Keratinocyte (primary cell): ENCODE results near the gene SPATA20. TPM values are rescaled to one million over a fixed set of nuclear protein-coding genes. Genes with fewer than 3 reads are reported as not detected.

Experiments
- DNase-seq: peaks from one replicate; pipeline ENCODE4 v3.0.0-alpha.2; 2011; ENCODE audit warnings: low read depth, missing footprints, low spot score
- FAIRE-seq: peaks from 2 replicates; lab custom pipeline; 2011; peaks lifted over from hg19 to GRCh38; lab: Jason Lieb, UNC
- H2AFZ ChIP-seq: 2 replicates; pipeline ENCODE4 v1.6.0; 2012; ENCODE audit warnings: low read length, control low read depth, inconsistent platforms; ENCODE audit not compliant: control insufficient read depth
- H3K27ac ChIP-seq: 2 replicates; pipeline ENCODE4 v1.5.1; 2011; ENCODE audit warnings: low read length; ENCODE audit not compliant: control insufficient read depth, insufficient read depth
- H3K27me3 ChIP-seq: 3 replicates; pipeline ENCODE4 v1.6.0; 2011; ENCODE audit warnings: low read length; ENCODE audit not compliant: control insufficient read depth, insufficient read depth; ENCODE audit errors: extremely low read depth
- H3K36me3 ChIP-seq, 2 experiments: 2 replicates in 1 of 2; 3 replicates in 1 of 2; pipeline ENCODE4 v1.5.1; 2011; ENCODE audit warnings: low read length in 2 of 2, mild to moderate bottlenecking in 1 of 2; ENCODE audit not compliant: control insufficient read depth in 2 of 2, insufficient read depth in 2 of 2; ENCODE audit errors: extremely low read depth in 1 of 2
- H3K4me1 ChIP-seq: 3 replicates; pipeline ENCODE4 v1.5.1; 2011; ENCODE audit warnings: low read length; ENCODE audit not compliant: control insufficient read depth, insufficient read depth; ENCODE audit errors: extremely low read depth
- H3K4me2 ChIP-seq: 3 replicates; pipeline ENCODE4 v1.6.0; 2011; ENCODE audit warnings: low read depth, low read length; ENCODE audit not compliant: control insufficient read depth, insufficient read depth; ENCODE audit errors: extremely low read depth
- H3K4me3 ChIP-seq, 3 experiments: fragments of 200-600 bp in 1 of 3; sonication (generic) in 1 of 3; 2 replicates in 2 of 3; 3 replicates in 1 of 3; pipeline ENCODE4 v1.5.1; 2011 to 2016; ENCODE audit warnings: low read length in 3 of 3, mild to moderate bottlenecking in 3 of 3, control low read depth in 2 of 3, inconsistent platforms in 1 of 3, low read depth in 1 of 3, mixed read lengths in 1 of 3, mixed run types in 1 of 3, moderate library complexity in 1 of 3; ENCODE audit not compliant: control insufficient read depth in 2 of 3, insufficient read depth in 2 of 3; ENCODE audit errors: extremely low read depth in 1 of 3
- H3K79me2 ChIP-seq: 2 replicates; pipeline ENCODE4 v1.6.0; 2012; ENCODE audit warnings: low read length; ENCODE audit not compliant: control insufficient read depth, insufficient read depth
- H3K9ac ChIP-seq: 3 replicates; pipeline ENCODE4 v1.6.0; 2011; ENCODE audit warnings: low read length; ENCODE audit not compliant: control insufficient read depth, insufficient read depth; ENCODE audit errors: extremely low read depth
- H3K9me1 ChIP-seq: 3 replicates; pipeline ENCODE4 v1.6.0; 2011; ENCODE audit warnings: low read length; ENCODE audit not compliant: control insufficient read depth, insufficient read depth; ENCODE audit errors: extremely low read depth
- H3K9me3 ChIP-seq: 2 replicates; pipeline ENCODE4 v1.5.1; 2012; ENCODE audit warnings: low read depth, low read length; ENCODE audit not compliant: control insufficient read depth
- H4K20me1 ChIP-seq: 3 replicates; pipeline ENCODE4 v1.6.0; 2011; ENCODE audit warnings: low read length; ENCODE audit not compliant: control insufficient read depth, insufficient read depth; ENCODE audit errors: extremely low read depth
- CTCF ChIP-seq, 3 experiments: IDR thresholded peaks in 1 of 3; conservative IDR thresholded peaks in 1 of 3; optimal IDR thresholded peaks in 1 of 3; 2 replicates in 2 of 3; 3 replicates in 1 of 3; pipeline versions ENCODE3 to v1.5.1; 2011; ENCODE audit warnings: low read length in 3 of 3, mild to moderate bottlenecking in 3 of 3, moderate library complexity in 2 of 3, control low read depth in 1 of 3, inconsistent platforms in 1 of 3; ENCODE audit not compliant: insufficient read depth in 2 of 3; ENCODE audit errors: extremely low read depth in 1 of 3
- EZH2 ChIP-seq: IDR thresholded peaks from one replicate; pipeline ENCODE4 v1.6.1; 2012; ENCODE audit warnings: inconsistent platforms, mild to moderate bottlenecking, low read length, moderate library complexity
- dilution Hi-C: fragments of 300-500 bp; cut with MboI; formaldehyde crosslinking; loops from one replicate; pipeline ENCODE4 v1.7.0; 2020; ENCODE audit warnings: low sequenced_read_pairs; ENCODE audit not compliant: extremely low pct_ligation_motif_present
- polyA plus RNA-seq, 5 experiments: library from polyadenylated mRNA; depleted of rRNA in 3 of 5; stranded (reverse) in 3 of 5; stranded (forward) in 1 of 5; unstranded in 1 of 5; fragments of >200 nt; gene quantifications; 1 replicate in 1 of 5; 2 replicates in 3 of 5; 3 replicates in 1 of 5; pipeline versions ENCODE4 v1.2.1 to v1.2.3, GENCODE V29; 2011 to 2012; ENCODE audit warnings: missing spikeins in 2 of 5, low read depth in 1 of 5, low replicate concordance in 1 of 5

The SPATA20 gene
- polyA plus RNA-seq, 1 donor (not counting 4 experiments of a cell fraction or from before 2014, with no cell fraction given), result 17.2 TPM

- peak; percentile 60 to 72 (median 63) for TF ChIP-seq CTCF (optimal IDR thresholded peaks at IDR 0.05 in 1 of 3, IDR thresholded peaks at IDR 0.05 in 1 of 3, conservative IDR thresholded peaks at IDR 0.05 in 1 of 3; ENCODE audit: extremely low read depth in 1 of 3, insufficient read depth in 2 of 3, low read length in 3 of 3)
- TF ChIP-seq EZH2, result no peak
- H3K27ac ChIP-seq, result peak overlapping the region; percentile 71
- no peaks in the 10 kb centered on the region for H3K27me3 ChIP-seq
- peak overlapping the region; percentile 93 for H3K4me2 ChIP-seq
- no peaks in the 10 kb centered on the region for H3K9me3 ChIP-seq
- peaks cover 3% of the 10 kb centered on the region for H4K20me1 ChIP-seq
- dilution Hi-C loops, result no loop called here
- H3K9me1 ChIP-seq, result no peaks in the 10 kb centered on the region
- FAIRE-seq, result peak; percentile 41
- peaks cover 56% of the 10 kb centered on the region for H3K4me1 ChIP-seq
- H3K4me3 ChIP-seq, result peak overlapping the region; percentile 67 to 82 (median 70)
- H3K36me3 ChIP-seq, result peaks cover 18 to 36% of the 10 kb centered on the region in 2 experiments
- H3K79me2 ChIP-seq, result peaks cover 70% of the 10 kb centered on the region
- DNase-seq, result no peak
- H2AFZ ChIP-seq, result no peak overlapping the region
- peak overlapping the region; percentile 82 for H3K9ac ChIP-seq
Observed at GRCh38 chr17:50534222-50534978, 12.6 kb upstream of the SPATA20 start.

GRCh38 chr17:50534979-50535326, 12.0 kb upstream of the SPATA20 start:
- Histone ChIP-seq H3K9me3 (no peaks in the 10 kb centered on the region), H3K9me1 (peaks cover 3% of the 10 kb centered on the region), H3K9ac (peak overlapping the region; percentile 82), H3K4me1 (peaks cover 61% of the 10 kb centered on the region), H3K4me2 (peak overlapping the region; percentile 93), H3K79me2 (peaks cover 74% of the 10 kb centered on the region), H2AFZ (no peak overlapping the region), H4K20me1 (peaks cover 7% of the 10 kb centered on the region), H3K4me3 (peak overlapping the region; percentile 67 to 82 (median 70)), H3K36me3 (peaks cover 20 to 41% of the 10 kb centered on the region in 2 experiments), H3K27me3 (no peaks in the 10 kb centered on the region), H3K27ac (peak overlapping the region; percentile 71)
- dilution Hi-C loops, result no loop called here
- TF ChIP-seq CTCF (optimal IDR thresholded peaks at IDR 0.05 in 1 of 3, IDR thresholded peaks at IDR 0.05 in 1 of 3, conservative IDR thresholded peaks at IDR 0.05 in 1 of 3; ENCODE audit: extremely low read depth in 1 of 3, insufficient read depth in 2 of 3, low read length in 3 of 3) (no peak), EZH2 (no peak)
- DNase-seq (no peak), FAIRE-seq (no peak)
